ENCODE data around the gene UNC79.
"Not testable (repeated sequence)": the region's sequence is repeated elsewhere in the genome, so short reads cannot be mapped to it uniquely, and the experiment has no call there.

The UNC79 gene

DNA sequence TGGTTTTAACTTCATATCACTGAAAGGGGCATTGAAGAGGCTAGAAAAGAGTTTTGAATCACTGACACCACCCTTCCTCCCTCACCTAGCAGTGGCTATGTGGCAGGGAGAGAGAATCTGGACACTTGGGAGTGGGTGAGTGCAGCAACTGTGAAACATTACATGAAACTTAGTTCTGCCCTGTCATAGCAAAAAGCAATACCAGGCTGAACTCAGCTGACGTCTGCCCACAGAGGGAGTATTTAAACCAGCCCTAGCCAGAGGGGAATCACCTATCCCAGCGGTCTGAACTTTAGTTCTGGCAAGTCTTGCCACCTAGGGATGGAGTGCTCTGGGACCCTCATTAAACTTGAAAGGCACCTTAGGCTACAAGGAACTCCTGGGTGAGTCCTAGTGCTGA is 20.7 kb upstream of the UNC79 start:
- DNase-seq (ENCODE audit: extremely low spot score): no peak
- TF ChIP-seq, protein P1, sequence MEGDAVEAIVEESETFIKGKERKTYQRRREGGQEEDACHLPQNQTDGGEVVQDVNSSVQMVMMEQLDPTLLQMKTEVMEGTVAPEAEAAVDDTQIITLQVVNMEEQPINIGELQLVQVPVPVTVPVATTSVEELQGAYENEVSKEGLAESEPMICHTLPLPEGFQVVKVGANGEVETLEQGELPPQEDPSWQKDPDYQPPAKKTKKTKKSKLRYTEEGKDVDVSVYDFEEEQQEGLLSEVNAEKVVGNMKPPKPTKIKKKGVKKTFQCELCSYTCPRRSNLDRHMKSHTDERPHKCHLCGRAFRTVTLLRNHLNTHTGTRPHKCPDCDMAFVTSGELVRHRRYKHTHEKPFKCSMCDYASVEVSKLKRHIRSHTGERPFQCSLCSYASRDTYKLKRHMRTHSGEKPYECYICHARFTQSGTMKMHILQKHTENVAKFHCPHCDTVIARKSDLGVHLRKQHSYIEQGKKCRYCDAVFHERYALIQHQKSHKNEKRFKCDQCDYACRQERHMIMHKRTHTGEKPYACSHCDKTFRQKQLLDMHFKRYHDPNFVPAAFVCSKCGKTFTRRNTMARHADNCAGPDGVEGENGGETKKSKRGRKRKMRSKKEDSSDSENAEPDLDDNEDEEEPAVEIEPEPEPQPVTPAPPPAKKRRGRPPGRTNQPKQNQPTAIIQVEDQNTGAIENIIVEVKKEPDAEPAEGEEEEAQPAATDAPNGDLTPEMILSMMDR (IDR thresholded peaks at IDR 0.05; ENCODE audit: control extremely low read depth, extremely low read depth, low read depth, missing control alignments): no peak
- ChIA-PET CTCF (no interaction called here), POLR2A (no interaction called here)

DNA sequence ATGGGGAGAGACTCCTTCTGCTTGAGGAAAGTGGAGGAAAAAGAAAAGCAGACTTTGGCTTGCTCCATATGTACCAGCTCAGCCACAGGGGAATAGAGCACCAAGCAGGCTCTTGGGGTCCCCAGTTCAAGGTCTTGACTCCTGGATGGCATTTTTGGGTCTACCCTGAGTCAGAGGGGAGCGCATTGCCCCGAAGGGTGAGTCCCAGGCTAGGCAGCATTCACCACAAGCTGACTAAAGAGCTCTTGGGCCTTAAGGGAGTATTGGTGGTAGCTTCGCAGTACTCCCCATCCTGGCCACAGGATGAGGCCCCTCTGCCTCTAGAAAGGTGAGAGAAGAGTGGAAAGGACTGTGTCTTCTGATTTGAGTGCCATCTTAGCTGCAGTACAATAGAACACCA is 19.8 kb upstream of the UNC79 start:
- ChIA-PET POLR2A (no interaction called here), CTCF (interaction anchor here (1.2 kb wide), 1 partner anchor 20 kb away, joined by 3 read pairs; no protein-coding TSS in a partner anchor)
- DNase-seq (ENCODE audit: extremely low spot score): no peak
- TF ChIP-seq, protein P1 (IDR thresholded peaks at IDR 0.05; ENCODE audit: control extremely low read depth, extremely low read depth, low read depth, missing control alignments): no peak

DNA sequence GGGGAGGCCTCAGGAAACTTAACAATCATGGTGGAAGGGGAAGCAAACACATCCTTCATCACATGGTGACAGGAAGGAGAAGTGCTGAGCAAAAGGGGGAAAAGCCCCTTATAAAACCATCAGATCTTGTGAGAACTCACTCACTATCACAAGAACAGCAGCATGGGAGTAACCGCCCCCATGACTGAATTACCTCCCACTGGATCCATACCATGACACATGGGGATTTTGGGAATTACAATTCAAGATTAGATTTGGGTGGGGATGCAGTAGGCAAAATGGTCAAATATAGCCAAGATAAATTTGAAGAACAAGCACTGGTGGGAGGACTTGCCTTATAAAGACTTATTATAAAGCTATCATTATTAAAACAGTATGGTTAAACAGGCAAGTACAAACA is 5.6 kb upstream of the UNC79 start:
- CTCF ChIA-PET; POLR2A ChIA-PET; DNase-seq (ENCODE audit: extremely low spot score): not testable (repeated sequence)

DNA sequence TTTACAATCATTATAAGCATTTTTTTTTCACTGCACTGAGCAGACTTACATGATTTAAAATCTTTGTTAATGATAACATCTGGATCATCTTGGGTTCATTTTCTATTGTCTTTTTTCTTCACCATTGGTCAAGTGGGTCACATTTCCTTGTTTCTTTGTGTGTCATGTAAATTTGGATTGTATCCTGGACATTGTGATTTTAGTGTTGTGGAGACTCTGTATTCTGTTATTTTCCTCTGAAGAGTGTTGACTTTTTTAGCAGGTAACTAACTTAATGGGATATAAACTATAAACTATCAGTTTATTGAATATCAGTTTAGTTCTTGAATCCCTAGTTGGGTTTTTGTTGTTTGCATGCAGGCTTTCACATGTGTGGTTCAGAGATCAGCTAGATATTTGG is 4.0 kb upstream of the UNC79 start:
- TF ChIP-seq, protein P1 (IDR thresholded peaks at IDR 0.05; ENCODE audit: control extremely low read depth, extremely low read depth, low read depth, missing control alignments): no peak
- POLR2A ChIA-PET: no interaction called here
- CTCF ChIA-PET: no interaction called here
- no peak for DNase-seq (ENCODE audit: extremely low spot score)

DNA sequence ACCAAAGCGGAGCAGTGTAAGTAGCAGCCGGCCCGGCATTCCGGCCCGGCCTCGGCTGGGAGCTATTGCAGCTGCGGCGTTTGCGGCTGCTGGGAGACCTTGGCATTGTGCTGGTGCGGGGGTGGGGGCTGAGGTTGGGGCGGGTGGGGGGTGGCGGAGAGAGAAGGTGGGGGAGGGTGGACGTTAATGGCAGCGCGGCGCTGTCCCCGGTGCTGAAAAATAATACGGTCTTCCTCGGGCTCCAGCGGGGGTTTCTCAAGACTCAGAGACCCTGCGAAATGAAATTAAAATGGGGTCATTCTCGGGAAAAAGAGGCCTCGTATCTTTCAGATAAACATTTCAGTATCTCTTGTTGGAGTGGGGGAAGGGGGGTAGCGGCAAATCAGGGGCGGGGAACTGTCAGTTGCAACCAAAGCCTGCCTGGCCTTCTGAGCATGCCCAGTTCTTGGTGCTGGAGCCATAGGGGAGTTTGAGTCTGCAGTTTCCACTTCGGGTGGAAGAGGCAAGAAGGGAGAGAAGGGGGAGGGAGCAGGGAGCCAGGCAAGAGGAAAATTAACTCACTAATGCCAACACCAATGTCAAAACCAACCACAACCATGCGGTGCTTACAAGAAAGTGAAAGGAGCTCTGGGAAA is 414 bp downstream of the UNC79 start:
- DNase-seq (ENCODE audit: extremely low spot score): no peak
- ChIA-PET POLR2A (interaction anchor here (0.7 kb wide), 1 partner anchor 693 kb away, joined by 3 read pairs; no protein-coding TSS in a partner anchor), CTCF (no interaction called here)
- TF ChIP-seq, protein P1 (IDR thresholded peaks at IDR 0.05; ENCODE audit: control extremely low read depth, extremely low read depth, low read depth, missing control alignments): no peak

DNA sequence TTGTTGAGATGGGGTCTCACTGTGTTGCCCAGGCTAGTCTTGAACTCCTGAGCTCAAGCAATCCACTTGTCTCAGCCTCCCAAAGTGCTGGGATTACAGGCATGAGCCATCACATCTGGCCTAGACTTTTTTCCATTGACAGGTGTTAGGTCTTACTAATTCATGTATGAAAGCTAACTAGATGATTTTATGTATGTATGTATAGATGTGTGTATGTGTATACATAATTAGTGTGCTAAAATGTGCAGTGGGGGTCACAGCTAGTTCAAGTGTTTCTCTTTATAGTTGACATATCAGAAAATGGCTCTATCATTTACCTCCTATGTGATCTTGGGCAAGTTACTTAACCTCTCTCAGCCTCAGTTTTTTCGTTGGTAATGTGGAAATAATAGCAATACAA is 23.5 kb downstream of the UNC79 start:
- DNase-seq (ENCODE audit: extremely low spot score): no peak
- ChIA-PET POLR2A (no interaction called here), CTCF (interaction anchor here (1.3 kb wide), 1 partner anchor 15 kb away, joined by 3 read pairs; no protein-coding TSS in a partner anchor)
- TF ChIP-seq, protein P1 (IDR thresholded peaks at IDR 0.05; ENCODE audit: control extremely low read depth, extremely low read depth, low read depth, missing control alignments): no peak

DNA sequence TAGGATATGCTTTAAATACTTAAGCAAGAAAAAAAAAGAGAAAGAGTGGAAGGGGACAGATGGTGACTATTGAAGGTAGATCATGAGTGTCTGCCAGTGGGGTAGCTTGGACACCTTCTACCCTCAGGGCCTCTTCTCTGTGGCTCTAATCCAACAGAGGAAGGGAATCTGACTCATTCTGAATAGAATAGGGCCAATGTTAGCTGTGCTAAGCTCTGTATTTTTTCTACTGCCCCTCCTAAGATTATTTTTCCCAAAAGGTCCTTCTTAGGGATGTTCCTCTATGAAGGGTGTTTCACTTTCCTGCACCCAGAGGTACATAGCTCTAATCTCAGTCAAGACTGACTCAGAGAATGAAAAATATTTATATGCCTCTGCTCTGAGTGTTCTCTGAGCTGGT is 25.6 kb downstream of the UNC79 start:
- ChIA-PET POLR2A (no interaction called here), CTCF (no interaction called here)
- TF ChIP-seq, protein P1 (IDR thresholded peaks at IDR 0.05; ENCODE audit: control extremely low read depth, extremely low read depth, low read depth, missing control alignments): no peak
- no peak for DNase-seq (ENCODE audit: extremely low spot score)

Measured in GM10248 (cell line).